AG20443 (cell line): ENCODE results near the gene NDC80.

ENCODE experiments used
- DNase-seq: peaks from one replicate; pipeline ENCODE4 v3.0.0; 2012; ENCODE audit warnings: low spot score, mixed read lengths

Gene NDC80

DNA sequence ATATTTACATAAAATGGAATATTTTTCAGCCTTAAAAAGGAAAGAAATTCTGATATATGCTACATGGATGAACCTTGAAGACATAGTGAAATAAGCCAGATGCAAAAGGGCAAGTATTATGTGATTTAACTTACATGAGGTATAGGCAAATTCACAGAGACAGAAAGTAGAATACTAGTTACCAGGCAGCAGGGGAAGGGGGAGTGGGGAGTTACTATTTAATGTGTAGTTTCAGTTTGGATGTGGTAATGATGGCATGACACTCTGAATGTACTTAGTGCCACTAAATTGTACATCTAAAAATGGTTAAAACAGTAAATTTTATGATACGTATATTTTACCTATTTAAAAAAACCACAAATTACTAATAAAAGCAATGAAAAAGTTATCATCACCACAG lies 12.1 kb upstream of the NDC80 start:
- DNase-seq = no peak

GRCh38 chr18:2564373-2564772 lies 7.0 kb upstream of the NDC80 start:
- DNase-seq = no peak

DNA sequence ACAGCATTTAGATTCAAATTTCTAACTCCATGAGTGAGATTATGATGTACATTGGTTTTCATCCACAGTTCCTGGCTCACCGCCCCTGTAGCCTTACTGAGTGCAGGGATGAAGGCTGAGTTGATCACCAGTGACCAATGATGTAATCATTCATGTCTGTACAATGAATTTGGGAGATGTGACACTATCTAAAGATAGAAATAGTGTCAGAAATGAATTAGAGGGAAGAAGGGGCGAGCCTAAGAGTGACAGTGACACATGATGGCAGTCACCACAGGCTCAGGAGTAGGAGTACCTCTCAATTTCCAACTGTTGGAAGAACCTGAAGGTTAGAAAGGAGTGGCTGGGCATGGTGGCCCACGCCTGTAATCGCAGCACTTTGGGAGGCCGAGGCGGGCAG lies 3.2 kb upstream of the NDC80 start:
- DNase-seq = no peak

DNA sequence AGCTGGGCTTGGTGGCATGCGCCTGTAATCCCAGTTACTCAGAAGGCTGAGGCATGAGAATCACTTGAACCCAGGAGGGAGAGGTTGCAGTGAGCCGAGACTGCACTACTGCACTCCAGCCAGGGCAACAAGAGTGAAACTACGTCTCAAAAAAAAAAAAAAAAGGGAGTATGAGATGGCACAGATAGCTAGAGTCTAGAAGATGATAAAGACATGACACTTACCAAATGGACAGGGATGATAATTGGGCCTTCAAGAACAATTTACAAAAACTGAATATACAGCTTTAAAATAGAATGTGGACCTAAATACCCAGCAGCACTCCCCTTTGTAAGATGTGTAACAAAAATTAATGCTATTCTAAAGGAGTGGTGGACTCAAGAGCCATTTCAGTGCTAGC lies 2.8 kb upstream of the NDC80 start:
- no peak for DNase-seq

- DNase-seq = no peak
Observed at GRCh38 chr18:2569338-2570207, 1.8 kb upstream of the NDC80 start.

- DNase-seq = peak; percentile 82
Observed at GRCh38 chr18:2570772-2571199, 571 bp upstream of the NDC80 start.

DNA sequence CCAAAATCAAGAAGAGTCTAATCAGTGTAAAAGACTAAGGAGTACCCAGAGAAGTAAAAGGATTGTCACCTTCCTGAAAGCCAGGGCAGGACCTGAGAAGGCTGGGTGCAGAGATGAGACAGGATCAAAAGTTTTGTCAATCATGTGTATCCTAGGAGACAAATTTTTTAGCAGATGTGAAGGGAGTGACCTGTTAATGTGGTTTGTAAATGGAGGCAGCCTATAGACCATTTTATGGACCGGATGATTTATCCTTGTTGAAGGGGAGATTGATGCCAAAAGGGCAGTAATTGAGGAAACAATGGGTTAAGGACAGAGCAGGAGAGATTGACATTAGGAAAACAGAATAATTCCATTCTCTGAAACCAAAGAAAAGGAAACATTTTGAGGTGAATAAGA lies 813 bp downstream of the NDC80 start:
- no peak for DNase-seq

GRCh38 chr18:2572892-2573291 lies 1.5 kb downstream of the NDC80 start:
- no peak for DNase-seq

DNA sequence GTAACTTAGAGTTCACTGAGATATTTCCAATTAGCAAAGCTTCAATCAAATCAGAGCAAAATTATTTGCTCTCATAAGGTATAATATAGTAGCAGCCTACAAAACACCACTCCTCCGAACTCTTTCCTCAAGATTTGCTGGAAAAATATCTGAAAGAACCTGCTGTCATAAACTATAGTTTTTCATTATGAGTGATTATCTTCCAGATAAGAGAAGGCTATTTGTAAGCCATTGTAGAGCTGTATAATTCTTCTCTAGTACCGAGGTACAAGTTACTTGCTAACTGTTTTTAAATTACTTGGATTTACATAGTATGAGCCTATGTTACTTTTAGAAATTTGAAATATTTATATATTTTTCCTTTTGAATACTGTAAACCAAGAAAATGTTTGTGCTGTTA lies 2.1 kb downstream of the NDC80 start:
- DNase-seq = no peak

GRCh38 chr18:2587788-2588187 lies 16.4 kb downstream of the NDC80 start:
- no peak for DNase-seq

DNA sequence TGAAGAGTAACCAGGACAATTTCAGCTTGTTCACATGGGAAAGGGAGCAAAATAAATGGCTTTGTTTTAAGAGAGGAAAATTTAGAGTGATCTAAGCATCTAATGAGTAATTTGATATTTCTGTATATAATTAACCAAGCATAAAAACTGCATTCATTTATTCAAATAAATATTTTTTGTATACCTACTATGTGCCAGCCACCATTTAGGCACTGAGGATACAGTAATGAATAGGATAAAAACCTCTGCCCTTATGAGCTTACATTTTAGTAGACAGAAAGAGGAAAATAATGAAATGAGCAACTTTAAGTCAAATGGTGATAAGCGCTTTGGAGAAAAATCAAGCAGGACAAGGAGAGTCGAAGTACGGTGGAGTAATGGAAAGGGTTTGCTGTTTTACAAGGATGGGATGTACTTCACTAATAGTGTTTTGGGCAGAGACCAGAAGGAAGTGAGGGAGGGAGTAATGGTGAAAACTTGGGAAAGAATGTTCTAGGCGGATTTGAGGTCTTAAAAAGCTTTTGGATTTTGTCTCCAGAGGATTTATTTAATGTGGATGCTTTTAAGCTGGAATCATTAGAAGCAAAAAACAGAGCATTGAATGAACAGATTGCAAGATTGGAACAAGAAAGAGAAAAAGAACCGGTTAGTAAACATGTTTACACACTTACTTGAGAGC lies 17.4 kb downstream of the NDC80 start:
- no peak for DNase-seq

GRCh38 chr18:2589345-2590068 lies 18.1 kb downstream of the NDC80 start:
- no peak for DNase-seq

- no peak for DNase-seq
Observed at GRCh38 chr18:2590303-2590702, 18.9 kb downstream of the NDC80 start.

DNA sequence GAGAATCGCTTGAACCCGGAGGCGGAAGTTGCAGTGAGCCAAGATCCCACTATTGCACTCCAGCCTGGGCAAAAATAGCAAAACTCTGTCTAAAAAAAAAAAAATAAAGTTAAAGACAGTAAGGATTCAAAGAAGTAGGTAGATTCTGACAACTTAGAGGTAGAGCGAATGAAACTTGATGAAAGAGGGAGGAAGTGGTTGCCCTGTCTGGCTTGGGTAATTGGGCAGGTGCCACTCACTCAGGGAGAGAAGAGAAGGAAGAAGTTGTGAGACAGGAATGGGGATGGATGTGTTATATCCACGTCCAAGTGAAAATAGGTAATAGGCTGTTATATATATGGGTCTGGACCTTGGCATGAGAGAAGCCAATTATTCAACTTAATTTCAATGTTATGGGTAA lies 26.3 kb downstream of the NDC80 start:
- no peak for DNase-seq

- no peak for DNase-seq
Observed at GRCh38 chr18:2602844-2603243, 31.5 kb downstream of the NDC80 start.

DNA sequence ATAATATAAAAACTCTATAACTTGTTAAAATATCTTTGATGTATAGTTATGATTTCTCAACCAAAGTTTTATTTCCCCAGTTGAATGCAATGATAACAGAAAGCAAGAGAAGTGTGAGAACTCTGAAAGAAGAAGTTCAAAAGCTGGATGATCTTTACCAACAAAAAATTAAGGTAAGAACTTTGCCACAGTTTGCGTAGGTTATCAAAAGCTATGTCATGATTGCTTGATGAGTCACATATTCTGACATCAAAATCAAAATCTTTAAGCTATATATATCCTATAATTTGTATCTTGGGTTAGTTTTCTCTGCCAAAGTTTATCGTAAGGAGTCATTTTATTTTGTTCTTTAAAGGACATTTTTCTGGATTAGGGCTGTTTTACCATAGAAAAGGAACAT lies 35.0 kb downstream of the NDC80 start:
- DNase-seq = no peak

GRCh38 chr18:2609604-2610003 lies 38.2 kb downstream of the NDC80 start:
- no peak for DNase-seq

GRCh38 chr18:2610549-2610948 lies 39.2 kb downstream of the NDC80 start:
- DNase-seq = no peak

DNA sequence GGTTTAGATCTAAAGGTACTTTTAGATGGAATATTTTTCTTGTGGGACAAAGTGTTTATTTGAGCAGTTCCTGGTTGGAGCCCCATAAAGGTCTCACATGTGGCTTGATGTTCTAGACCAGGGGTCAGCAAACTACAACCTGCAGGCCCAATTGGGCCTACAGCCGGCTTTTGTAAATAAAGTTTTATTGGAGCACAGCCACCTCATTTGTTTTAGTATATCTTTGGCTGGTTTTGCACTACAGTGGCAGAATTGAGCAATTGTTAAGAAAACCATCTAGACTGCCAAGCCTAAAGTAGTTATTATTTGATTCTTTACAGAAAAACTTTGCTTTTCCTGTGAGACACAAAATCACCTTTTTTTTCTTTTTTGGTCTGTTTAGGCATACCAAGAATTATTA lies 41.6 kb downstream of the NDC80 start:
- no peak for DNase-seq

DNA sequence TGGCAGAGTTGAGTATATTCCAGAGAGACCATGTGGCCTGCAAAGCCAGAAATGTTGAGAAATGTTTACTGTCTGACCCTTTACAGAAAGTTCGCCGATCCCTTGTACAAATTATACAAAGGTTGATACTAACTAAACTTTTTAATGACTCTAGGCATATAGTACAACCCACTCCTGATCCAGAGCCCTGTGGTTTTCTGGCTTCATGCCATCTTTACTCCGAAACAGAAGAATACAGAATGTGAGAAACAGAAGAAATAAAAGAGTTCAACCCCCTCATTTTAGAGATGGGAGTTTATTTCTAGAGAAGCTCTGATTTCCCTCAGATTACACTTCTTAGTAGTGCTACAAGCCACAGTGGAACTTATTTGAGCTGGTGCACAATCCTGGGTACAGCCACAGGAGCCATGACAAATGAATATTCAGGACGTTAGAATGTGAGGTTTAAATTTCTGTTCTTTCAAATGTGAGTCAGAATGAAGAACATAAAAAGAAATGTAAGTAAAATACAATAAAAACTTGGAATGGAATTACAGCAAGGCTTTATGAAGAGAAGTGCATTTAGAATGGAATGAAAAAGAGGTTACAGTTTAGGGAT lies 46.1 kb downstream of the NDC80 start:
- no peak for DNase-seq

- DNase-seq = no peak
Observed at GRCh38 chr18:2618009-2618408, 46.7 kb downstream of the NDC80 start.

DNA sequence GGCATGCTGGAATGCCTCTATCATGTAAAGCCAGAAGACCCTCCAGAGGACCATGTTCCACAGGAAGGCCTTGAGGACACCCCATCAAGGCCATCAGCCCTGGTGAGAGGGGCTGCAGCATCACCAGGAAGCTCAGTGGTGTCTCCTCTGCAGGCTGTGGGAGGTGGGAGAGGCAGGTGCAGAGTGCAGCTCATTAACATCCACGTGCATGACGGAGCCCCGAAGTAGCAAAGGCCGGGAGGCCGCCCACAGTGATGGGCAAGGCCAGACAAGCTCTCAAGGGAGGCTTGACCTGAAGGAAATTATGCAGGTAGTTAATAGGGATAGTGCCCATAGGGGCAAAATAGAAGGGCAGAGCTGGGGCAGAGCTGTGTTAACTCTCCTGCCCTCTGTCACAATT lies 53.9 kb downstream of the NDC80 start:
- DNase-seq = no peak
